NCI-H2227 (cell line): ENCODE measurements around the gene VPS16.

Experiments used
- DNase-seq: peaks from one replicate; lab custom pipeline; 2025; ENCODE audit not compliant: unreplicated experiment; lab: John Stamatoyannopoulos, UW

The VPS16 gene

GRCh38 chr20:2840138-2840966 lies at the start of gene VPS16, which contains the start of gene PCED1A:
Gene VPS16 (plus strand): TSS chr20:2840745. CDS start chr20:2840775, 30 bp downstream.
Gene PCED1A (minus strand): TSS chr20:2840655. CDS start chr20:2839912, 743 bp downstream.
- DNase-seq = peak; percentile 94

GRCh38 chr20:2793471-2793870 lies 47.1 kb upstream of the VPS16 start:
- no peak for DNase-seq

- no peak for DNase-seq
Observed at GRCh38 chr20:2794202-2794748, 46.3 kb upstream of the VPS16 start.

- no peak for DNase-seq
Observed at GRCh38 chr20:2794866-2795447, 45.6 kb upstream of the VPS16 start.

GRCh38 chr20:2795451-2795850 lies 45.1 kb upstream of the VPS16 start:
- DNase-seq = no peak

GRCh38 chr20:2796011-2796660 lies 44.4 kb upstream of the VPS16 start:
- no peak for DNase-seq

GRCh38 chr20:2797136-2797983 lies 43.2 kb upstream of the VPS16 start:
- DNase-seq = no peak

- DNase-seq = no peak
Observed at GRCh38 chr20:2798095-2798805, 42.3 kb upstream of the VPS16 start.

- DNase-seq = no peak
Observed at GRCh38 chr20:2798814-2799213, 41.7 kb upstream of the VPS16 start.

GRCh38 chr20:2799271-2799670 lies 41.3 kb upstream of the VPS16 start:
- DNase-seq = no peak

- DNase-seq = peak; percentile 61
Observed at GRCh38 chr20:2799688-2800520, 40.6 kb upstream of the VPS16 start.

- DNase-seq = peak; percentile 74
Observed at GRCh38 chr20:2800521-2801285, 39.8 kb upstream of the VPS16 start, which contains the start of gene CPXM1. Gene CPXM1 (minus strand): TSS chr20:2800627. CDS start chr20:2800572, 55 bp downstream.

GRCh38 chr20:2801286-2801728 lies 39.2 kb upstream of the VPS16 start:
- no peak for DNase-seq

- no peak for DNase-seq
Observed at GRCh38 chr20:2804041-2804828, 36.3 kb upstream of the VPS16 start.

- no peak for DNase-seq
Observed at GRCh38 chr20:2804852-2805688, 35.5 kb upstream of the VPS16 start.

GRCh38 chr20:2805689-2806350 lies 34.7 kb upstream of the VPS16 start:
- no peak for DNase-seq
